Stimulated activated CD4-positive, alpha-beta T cell treated with anti-CD3 and anti-CD28 coated beads, Interleukin-1b, Interleukin-23, amount 100 ng/mL, for 48 hours (primary cell): Measurements from ENCODE around the gene DNMT3L.
"Not testable (repeated sequence)": the region's sequence is repeated elsewhere in the genome, so short reads cannot be mapped to it uniquely, and the experiment has no call there.

ENCODE experiments used
- DNase-seq: peaks from one replicate; pipeline ENCODE4 v3.0.0-alpha.2; 2020

DNMT3L gene

DNA sequence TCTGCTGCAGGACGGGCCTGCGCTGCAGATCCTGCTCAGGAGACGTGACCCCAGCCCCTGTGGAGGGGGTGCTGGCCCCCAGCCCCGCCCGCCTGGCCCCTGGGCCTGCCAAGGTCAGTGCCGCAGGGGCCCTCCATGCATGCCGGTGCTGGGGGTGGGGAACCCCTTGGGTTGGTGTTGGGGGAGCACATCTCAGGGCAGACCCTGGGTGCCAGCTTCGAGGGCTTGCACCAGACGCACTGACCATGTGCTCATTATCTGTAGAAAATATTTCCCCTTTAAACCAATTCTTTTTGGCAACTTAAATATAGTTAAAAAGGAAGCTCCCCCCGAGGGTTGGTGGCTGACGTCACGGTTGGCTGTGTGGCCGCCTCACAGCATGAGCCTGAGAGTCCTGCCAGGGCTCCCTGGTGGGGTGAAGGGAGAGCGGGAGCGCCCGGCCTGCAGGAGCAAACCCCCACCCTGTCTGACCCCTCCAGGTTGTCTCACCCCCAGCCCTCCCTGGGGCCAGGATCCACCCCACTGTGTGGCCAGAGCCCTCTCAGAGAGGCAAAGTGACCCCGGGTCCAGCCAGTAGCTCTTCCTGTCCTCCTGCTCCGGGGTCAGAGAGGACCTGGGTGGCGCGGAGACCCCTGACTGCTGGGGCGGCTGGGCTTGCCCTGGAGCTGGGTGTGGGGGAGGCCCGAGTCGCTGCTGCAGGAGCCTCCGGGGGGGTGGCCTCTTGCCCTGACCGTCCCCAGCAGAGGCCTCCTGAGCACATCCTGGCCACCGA is 32.9 kb upstream of the DNMT3L start:
- no peak for DNase-seq

DNA sequence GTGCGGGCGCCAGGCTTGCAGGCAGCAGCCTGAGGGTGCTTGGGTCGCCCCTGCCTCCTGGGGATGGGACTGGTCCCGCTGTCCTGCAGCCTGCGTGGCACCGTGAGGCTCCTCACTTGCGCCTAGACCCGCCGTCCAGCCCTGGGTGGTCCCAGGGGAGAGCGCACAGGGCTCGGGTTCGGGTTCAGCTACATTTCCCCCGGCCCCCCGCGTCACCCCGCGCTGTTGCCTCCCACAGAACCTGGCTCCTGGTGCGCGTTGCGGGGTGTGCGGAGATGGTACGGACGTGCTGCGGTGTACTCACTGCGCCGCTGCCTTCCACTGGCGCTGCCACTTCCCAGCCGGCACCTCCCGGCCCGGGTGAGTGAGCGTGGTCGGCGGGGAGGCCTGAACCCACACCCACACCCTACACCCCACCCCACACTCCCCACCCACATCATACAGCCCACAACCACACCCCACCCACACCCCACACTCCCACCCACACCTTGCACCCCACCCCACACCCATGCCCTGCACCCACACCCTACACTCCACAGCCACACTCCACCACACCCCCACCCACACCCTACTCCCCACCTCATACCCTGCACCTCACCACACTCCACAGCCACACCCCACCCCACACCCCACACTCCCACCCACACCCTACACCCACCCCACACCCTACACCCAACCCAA is 32.0 kb upstream of the DNMT3L start:
- DNase-seq: no peak

DNA sequence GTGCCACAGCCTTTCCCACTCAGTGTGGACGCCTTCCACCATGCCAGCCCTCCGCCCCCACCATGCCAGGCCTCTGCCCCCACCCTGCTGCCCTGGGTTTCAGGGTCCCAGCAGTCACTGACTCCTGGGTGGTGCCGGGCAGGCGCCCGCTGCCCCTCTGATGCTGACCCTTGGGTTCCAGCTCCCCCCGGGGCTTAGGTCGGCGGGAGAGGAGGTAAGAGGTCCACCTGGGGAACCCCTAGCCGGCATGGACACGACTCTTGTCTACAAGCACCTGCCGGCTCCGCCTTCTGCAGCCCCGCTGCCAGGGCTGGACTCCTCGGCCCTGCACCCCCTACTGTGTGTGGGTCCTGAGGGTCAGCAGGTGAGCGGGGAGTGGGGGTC is 31.1 kb upstream of the DNMT3L start:
- no peak for DNase-seq

DNA sequence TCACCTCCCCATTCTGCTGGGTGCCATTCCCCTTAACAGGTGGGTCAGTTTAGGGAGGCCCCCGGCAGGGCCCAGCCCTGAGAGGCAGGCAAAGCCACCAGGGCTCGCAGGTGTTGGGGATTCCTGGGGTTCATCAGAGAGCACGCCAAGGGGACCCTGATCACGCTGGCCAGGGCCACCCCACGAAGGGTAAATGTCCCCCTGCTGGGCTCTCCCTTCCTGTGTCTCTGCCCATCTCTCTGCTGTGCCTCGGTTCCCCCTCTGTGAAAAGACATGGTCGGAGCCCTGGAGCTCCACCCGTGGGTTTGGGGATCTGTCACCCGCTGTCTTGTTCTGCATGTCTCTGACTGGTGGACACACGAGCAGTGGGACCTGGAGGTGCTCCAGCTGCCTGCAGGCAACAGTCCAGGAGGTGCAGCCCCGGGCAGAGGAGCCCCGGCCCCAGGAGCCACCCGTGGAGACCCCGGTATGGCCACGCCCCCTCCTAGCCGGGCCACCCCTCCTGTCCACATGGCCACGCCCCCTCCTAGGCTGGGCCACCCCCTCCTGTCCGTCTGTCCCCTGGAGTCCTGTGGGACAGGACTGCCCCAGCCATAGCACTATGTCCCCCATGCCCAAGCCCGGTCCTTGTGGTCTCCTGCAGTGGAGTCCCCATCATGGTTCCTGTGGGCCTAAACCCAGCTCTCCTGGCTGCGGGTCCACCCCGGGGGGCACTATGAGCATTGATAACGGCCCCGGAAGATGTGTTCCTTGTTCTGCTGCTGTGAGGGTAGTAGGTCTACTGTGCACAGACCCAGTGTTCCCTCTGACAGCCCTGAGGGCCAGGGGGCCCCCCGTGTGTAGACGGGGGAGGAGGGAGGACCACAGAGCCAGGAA is 30.5 kb upstream of the DNMT3L start:
- DNase-seq: no peak

DNA sequence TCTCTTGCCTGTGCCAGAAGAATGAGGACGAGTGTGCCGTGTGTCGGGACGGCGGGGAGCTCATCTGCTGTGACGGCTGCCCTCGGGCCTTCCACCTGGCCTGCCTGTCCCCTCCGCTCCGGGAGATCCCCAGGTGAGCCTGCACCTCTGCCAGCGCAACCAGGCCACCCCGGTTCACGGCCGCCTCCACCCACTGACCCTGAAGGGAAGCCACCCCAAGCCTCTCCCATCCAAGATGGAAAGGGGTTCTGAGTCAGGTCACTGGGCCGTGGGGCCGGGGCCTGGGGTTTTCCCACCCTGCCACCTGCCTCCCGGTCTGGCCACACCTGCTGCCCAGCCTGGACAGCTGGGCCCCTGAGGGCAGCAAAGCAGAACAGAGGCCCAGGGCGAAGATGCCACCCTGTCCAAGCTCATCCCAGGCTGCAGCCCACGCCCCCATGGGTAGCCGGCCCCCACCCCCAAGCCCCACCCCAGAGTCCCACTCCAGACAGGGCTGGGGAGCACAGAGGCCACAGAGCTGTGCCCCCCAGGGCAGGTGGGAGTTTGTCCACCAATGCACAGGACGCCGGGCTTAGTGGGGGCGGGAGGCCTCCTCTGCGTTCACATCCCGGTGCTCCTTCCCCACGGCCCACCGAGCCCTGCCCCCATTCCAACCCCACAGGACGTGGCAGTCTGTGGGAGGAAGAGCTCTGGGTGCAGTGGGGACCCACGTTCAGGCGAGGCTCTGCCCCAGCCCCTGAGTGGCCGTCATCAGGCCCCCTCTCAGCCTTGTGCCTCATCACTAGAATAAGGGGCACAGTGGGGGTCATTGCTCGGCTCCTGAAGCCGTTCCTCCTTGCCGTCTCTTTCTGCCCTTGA is 29.6 kb upstream of the DNMT3L start:
- no peak for DNase-seq

DNA sequence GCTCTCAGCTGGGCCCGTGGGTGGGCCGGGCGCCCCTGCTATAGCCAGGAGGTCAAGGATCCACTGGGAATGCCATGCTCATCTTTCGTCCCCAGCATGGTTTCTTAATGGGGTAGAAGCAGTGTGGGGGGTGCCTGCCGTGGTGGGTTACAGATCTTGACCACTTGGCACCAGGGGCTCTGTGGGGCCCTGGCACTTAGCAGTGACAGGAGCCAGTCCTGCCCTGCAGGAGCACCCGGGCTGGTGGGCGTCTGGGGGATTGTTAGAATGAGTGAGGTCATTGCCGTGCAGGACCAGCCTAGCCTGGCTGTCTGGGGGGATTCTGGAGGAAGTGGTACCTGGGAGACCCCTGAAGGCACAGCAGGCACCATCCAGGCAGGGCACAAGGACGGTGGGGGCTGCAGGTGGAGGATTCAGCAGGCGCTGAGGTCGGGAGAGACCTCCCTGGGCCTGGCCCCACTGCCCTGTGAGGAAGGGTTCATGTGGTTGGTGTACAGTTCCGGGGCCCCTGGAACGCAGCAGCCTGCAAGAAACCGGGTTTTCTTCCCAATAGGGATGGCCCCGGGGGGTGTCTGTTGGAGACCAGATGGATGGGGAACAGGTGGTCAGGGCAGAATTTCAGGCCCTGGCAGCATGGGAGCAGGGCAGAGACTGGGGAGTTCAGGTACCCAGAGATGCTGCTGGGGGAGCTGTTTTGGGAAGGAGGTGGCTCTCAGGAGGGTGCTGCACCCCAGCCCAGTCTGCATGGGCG is 28.8 kb upstream of the DNMT3L start:
- DNase-seq: no peak

DNA sequence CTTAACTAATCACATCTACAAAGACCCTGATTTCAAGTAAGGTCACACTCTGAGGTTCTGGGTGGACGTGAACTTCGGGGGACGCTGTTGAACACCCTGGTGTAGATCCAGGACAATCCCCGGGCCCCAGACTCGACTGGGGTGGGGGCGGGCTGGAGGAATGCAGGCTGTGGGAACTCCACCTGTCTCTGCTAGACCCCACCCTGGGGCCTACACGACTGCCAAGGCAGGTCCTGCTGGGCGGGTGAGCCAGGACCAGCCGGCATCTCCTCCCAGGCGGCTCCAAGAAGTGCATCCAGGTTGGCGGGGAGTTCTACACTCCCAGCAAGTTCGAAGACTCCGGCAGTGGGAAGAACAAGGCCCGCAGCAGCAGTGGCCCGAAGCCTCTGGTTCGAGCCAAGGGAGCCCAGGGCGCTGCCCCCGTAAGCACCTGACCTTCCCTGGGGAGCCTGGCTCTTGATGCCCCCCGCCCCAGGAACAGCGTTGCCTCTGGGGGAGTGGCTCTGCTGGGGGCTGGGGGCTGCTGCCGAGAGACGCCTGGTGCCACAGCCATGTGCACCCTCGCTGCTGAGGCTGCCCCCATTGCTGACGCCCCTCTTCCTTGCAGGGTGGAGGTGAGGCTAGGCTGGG is 27.8 kb upstream of the DNMT3L start:
- no peak for DNase-seq

DNA sequence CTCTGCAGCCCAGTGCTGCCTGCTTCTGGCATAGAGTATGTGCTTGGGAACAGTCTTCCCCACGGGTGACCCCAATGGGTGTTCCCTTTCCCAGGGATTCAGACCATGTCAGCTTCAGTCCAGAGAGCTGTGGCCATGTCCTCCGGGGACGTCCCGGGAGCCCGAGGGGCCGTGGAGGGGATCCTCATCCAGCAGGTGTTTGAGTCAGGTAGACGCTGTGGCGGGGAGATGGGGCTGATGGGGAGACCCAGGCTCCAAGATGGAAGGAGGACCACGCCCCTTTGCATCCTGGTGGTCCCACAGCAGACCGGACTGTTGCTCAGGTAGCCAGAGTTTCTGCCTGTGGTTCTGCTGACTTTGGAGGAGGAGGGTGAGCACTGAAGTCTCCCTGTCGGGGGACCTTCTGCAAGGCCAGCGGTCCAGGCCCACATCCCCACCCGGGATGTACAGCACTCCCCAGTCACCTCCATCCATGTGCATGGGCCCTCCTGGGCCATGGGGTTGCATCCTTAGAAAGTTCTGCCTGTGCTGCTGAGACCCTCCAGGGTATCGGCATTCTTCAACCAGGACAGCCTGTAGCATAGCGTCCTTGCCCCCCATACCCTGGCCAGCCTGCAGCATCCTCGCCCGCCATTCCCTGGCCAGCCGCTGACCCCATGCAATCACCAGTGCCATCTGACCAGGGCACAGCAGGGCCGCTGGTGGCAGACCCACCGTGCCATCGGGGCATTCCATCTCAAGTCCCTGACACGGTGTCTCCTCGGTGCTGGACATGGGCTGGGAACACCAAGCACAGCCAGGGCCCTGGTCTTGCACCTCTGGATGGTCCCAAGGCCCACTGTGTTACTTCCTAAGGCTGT is 26.8 kb upstream of the DNMT3L start:
- no peak for DNase-seq

DNA sequence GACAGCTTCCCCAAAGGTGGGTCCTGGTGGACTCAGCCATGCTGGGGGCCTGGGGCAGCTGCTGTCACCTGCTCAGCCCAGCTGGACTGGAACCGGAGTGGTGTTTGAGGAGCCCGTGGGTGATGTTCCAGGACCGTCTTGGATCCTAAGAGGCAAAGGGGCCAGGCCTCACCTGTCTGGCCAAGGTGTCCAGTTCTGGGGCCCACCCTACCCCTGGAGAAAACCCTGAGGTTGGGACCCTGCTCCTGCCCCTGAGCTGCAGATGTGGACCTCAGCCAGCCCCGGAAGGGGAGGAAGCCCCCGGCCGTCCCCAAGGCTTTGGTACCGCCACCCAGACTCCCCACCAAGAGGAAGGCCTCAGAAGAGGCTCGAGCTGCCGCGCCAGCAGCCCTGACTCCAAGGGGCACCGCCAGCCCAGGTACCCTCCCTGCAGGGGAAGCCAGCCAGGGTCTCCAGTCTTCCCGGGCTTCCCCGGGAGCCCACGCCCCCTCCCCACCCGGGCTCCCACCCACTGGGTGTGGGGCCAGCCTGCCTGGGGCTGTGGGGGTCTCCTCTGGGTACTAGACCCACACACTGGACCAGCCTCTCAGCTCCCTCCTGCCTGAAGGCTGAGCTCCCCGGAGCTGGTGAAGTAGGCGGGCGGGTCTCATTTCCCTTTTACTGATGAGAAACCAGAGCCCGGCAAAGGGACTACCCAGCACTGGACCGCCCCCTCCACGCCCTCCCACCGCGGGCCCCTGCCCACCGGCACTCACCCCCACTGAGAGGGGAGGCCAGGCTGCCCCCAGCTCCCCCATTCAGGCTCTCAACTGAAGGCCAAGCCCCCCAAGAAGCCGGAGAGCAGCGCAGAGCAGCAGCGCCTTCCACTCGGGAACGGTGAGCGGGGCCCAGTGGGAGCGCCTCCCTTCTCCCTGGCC is 25.3 kb upstream of the DNMT3L start:
- no peak for DNase-seq

DNA sequence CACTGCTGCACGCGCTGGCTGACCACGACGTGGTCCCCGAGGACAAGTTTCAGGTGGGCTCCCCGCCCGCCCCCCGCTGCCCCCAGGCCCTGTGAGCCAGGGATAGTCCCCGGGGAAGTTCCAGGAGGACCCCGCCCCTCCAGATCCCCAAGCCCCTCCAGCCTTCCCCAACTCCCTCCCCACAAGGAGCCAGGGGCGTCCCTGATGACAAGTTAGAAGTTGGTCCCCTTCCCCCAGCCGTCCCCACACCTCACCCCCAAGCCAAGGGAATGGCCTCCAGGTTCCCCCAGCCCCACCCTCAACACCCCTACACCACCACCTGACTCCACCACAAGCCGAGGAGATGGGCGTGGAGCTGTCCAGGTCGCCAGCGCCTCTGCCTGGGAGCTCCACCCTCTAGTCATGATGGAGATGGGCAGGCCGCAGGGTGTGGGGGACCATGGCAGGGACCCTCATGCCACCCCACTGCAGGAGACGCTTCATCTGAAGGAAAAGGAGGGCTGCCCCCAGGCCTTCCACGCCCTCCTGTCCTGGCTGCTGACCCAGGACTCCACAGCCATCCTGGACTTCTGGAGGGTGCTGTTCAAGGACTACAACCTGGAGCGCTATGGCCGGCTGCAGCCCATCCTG is 24.5 kb upstream of the DNMT3L start:
- DNase-seq: no peak

DNA sequence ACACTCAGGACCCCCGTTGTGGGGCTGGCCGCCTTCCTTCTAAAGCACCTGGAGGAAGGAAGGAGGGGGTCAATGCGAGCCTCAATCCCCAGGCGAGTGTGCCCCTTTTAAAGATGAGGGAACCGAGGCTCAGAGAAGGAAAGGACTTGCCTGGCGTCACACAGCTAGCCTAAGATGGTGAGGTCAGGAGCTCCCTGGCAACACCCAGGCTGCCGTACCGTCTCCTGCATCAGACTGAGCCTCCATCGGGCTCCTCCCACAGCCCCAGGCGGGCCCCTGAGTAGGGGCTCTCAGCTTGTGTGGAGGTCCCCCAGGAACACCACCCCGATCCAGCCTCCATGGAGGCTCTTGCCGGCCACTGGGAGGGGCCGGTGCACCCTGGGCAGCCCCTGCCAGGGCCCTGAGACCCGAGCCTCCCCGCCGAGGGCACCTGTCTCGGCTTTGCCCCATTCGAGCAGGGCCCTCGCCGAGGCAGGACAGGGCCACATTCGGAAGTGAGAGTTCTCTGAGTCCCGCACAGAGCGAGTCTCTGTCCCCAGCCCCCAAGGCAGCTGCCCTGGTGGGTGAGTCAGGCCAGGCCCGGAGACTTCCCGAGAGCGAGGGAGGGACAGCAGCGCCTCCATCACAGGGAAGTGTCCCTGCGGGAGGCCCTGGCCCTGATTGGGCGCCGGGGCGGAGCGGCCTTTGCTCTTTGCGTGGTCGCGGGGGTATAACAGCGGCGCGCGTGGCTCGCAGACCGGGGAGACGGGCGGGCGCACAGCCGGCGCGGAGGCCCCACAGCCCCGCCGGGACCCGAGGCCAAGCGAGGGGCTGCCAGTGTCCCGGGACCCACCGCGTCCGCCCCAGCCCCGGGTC is 23.7 kb upstream of the DNMT3L start, which contains the start of gene AIRE:
TSS of gene AIRE (plus strand) at position 739 of the 855 bp plus-strand sequence. CDS start 131 bp downstream, outside the sequence.
- DNase-seq: no peak

DNA sequence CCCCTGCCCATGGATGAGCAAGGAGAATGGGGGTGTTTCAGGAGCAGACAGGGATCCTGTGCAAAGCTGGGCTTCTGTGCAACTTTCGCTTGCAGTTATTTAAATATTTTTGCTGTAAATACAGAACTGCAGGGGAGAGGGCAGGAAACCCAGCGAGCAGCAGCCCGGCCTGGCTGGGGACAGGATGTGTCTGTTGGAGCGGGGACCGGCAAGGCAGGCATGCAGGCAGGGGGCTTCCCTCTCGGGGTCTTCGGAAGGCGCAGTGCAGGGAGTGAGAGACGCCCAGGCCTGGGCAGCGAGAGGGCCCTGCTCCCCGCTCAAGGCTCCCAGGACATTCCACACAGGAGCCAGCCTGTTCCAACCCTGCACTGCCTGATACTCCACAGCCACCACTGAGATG is 22.3 kb upstream of the DNMT3L start:
- no peak for DNase-seq

DNA sequence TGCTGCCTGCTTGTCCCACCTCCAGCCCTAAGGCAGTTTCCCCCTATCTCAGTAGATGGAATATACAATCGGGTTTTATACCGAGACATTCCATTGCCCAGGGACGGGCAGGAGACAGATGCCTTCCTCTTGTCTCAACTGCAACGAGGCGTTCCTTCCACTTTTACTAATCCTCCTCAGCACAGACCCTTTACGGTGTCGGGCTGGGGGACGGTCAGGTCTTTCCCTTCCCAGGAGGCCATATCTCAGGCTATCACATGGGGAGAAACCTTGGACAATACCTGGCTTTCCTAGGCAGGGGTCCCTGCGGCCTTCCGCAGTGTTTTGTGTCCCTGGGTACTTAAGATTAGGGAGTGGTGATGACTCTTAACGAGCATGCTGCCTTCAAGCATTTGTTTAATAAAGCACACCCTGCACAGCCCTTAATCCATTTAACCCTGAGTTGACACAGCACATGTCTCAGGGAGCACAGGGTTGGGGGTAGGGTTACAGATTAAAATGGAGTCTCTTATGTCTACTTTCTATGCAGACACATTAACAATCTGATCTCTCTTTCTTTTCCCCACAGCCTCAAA is 21.6 kb upstream of the DNMT3L start:
- not testable (repeated sequence) for DNase-seq

DNA sequence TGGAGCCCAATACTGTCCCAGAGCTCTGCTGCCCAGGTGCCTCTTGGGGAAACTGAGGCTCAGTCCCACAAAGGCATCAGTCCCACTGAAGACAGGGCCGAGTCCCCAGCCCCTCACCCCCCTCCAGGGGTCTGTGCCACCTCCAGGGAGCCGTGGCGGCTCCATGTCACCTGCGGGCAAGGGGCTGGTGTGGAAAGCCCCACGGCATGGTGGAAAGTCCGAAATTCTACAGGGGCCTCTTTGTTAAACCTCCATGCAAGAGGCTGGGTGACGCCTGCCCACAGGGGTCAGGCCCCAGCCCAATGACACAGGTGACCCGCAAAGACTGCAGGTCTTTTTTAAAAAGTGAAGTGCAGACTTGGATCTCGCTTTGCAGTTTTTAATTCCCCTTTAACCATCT is 20.7 kb upstream of the DNMT3L start:
- no peak for DNase-seq

DNA sequence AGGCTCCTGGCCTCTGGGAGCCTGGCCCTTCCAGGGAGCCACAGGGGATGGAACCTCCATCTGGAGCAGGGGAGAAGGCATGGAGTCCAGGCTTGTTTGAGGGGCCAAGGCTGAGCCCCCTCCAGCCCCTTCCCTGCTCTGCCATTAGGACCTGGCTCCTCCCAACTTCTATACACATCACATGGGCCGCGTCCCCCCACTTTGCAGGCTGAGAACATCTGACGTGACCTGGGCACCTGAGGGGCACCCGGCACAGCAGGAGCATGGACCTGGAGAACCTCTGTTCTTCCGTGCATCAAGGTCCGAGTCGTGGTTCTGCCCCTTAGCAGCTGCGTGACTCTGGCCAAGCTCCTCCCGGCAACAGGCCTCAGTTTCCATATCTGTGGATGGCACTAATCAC is 20.1 kb upstream of the DNMT3L start:
- DNase-seq: no peak

DNA sequence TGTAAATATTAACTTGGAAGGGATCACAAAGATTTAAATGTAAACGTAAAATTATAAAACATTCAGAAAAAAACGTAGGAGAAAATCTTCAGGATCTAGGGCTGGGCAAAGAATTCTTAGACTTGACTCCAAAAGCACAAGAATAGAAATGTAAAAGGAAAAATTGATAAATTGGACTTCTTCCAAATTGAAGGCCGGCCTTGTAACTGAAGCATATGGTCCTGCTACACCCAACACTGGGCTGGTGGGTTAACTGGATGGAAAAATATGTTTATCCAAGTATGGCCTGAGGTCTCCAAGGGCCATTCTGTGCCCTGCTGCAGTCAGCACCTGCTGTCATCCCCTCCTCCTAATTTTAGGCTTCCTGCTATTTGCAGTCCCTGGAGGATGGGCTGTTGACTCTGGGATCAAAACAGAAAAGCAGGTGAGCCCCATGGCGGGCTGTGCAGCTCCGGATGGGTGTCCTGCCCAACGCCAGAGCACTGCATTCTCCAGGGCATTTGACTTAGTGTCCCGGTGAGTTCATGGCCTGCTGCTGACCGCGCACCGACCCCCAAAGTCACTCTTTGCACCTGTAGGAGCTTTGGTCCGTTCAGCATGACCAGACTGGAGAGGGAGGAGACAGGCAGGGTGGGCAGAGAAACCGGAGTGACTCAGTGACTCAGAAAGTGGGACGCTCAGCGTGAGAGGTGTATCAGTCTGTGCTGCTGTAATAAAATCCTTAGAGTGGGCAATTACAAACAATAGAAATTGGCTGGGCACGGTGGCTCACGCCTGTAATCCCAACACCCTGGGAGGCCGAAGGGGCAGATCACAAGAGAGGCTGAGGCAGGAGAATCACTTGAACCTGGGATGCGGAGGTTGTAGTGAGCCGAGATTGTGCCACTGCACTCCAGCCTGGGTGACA is 17.9 kb upstream of the DNMT3L start:
- no peak for DNase-seq
